GM18861 (cell line): ENCODE measurements around the gene CPO.

ENCODE experiments used
- ATAC-seq: cut with Tn5 transposase; IDR thresholded peaks from one replicate; pipeline ENCODE4 v1.9.1; 2021; ENCODE audit not compliant: unreplicated experiment

The CPO gene

DNA sequence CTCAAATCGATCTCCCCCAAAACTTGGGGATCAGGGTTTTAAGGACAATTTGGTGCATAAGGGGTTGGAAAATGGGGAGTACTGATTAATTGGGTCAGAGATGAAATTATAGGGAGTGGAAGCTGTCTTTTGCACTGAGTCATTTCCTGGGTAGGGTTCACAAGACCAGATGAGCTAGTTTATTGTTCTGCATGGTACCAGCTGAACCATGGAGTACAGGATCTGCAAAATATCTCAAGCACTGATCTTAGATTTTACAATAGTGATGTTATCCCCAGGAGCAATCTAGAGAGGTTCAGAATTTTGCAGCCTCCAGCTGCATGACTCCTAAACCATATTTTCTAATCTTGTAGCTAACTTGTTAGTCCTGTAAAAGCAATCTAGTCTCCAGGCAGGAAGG lies 73.1 kb downstream of the CPO start:
- no peak for ATAC-seq

DNA sequence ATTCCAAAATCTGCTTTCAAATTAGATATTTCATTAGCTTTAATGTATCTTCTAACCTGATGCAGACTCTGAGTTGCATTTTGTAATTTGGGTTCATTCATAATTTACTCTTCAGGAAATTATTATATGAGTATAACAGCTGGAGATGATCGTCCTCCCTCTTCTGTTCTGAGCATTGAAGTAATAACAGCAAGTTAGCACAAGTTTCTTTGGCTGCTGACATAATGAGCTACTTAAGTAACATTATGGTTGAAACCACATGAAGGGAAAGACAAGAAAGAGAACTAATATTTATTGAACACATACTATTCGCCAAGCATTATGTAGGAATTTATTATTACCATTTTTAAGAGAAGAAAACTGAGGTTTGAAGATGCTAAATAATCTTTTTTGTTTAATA lies 75.1 kb downstream of the CPO start:
- ATAC-seq, result no peak

DNA sequence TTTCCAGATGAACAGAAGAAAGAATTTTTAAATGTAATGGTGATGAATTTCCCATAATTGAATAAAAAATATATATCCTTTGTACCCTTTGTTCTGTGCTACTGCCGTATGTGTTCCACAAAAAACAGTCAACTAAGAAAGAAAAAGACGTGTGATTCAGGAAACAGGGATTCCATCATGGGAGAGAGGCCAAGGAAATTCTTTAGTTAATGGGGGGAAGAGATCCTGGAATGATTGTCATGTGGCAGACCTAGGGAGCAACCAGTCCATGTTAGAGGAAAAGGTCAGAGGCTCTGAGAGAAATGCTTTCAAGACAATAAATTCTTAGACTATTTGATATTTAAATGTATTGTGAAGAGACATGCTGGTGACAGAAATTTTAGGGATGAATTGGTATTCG lies 76.6 kb downstream of the CPO start:
- no peak for ATAC-seq
